NCI-H128 (cell line): ENCODE measurements around the gene CD6.

Source experiments
- DNase-seq: peaks from one replicate; lab custom pipeline; 2025; ENCODE audit not compliant: unreplicated experiment; lab: John Stamatoyannopoulos, UW

Gene CD6

GRCh38 chr11:61007956-61008896, 36.7 kb downstream of the CD6 start:
- no peak for DNase-seq

GRCh38 chr11:61008971-61009370, 37.5 kb downstream of the CD6 start:
- no peak for DNase-seq

- no peak for DNase-seq
Measured at GRCh38 chr11:61009392-61010275, 38.2 kb downstream of the CD6 start.

- DNase-seq, result no peak
Measured at GRCh38 chr11:61010466-61011228, 39.2 kb downstream of the CD6 start.

GRCh38 chr11:61011229-61011870, 39.9 kb downstream of the CD6 start:
- DNase-seq, result no peak

- no peak for DNase-seq
Measured at GRCh38 chr11:61011950-61012736, 40.7 kb downstream of the CD6 start.

- DNase-seq, result no peak
Measured at GRCh38 chr11:61012737-61013215, 41.3 kb downstream of the CD6 start.

GRCh38 chr11:61018059-61018458, 46.6 kb downstream of the CD6 start:
- DNase-seq, result no peak

GRCh38 chr11:61019037-61019831, 47.8 kb downstream of the CD6 start:
- DNase-seq, result no peak

GRCh38 chr11:61019832-61020405, 48.4 kb downstream of the CD6 start:
- DNase-seq, result no peak

GRCh38 chr11:61020551-61021235, 49.2 kb downstream of the CD6 start:
- no peak for DNase-seq

- DNase-seq, result peak; percentile 16
Measured at GRCh38 chr11:61021661-61022212, 50.3 kb downstream of the CD6 start.

GRCh38 chr11:61022311-61023085, 51.0 kb downstream of the CD6 start:
- no peak for DNase-seq

- DNase-seq, result peak; percentile 33
Measured at GRCh38 chr11:61023086-61023965, 51.8 kb downstream of the CD6 start.

GRCh38 chr11:61023966-61024295, 52.5 kb downstream of the CD6 start:
- DNase-seq, result no peak
